NCI-H146 treated with DMSO at 0.1 percent for 48 hours (cell line): ENCODE measurements around the gene VILL.

Source experiments
- DNase-seq: peaks from one replicate; lab custom pipeline; 2025; ENCODE audit not compliant: unreplicated experiment; lab: John Stamatoyannopoulos, UW

VILL gene

DNA sequence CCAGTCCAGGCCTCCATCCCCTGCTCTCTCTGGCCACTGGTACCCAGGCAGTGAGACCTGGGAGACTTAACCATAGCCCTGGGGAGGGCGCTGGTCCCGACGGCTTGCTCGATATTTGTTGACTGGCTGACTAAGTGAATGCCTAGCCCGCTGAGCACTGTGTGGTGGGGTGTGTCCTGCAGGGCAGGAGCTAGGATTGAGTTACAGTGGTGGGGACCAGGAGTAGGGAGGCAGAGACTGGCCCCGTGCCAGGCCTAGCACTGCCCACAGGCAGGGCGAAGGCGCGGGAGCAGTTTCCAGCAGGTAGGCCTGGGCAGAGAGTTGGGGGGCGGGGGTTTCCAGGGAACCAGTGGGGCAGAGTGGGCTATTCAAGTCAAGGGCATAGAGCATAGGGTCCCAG is at the start of gene VILL:
TSS of gene VILL (plus strand) at position 260 of the 400 bp plus-strand sequence. CDS start 2,887 bp downstream, outside the sequence.
- no peak for DNase-seq

DNA sequence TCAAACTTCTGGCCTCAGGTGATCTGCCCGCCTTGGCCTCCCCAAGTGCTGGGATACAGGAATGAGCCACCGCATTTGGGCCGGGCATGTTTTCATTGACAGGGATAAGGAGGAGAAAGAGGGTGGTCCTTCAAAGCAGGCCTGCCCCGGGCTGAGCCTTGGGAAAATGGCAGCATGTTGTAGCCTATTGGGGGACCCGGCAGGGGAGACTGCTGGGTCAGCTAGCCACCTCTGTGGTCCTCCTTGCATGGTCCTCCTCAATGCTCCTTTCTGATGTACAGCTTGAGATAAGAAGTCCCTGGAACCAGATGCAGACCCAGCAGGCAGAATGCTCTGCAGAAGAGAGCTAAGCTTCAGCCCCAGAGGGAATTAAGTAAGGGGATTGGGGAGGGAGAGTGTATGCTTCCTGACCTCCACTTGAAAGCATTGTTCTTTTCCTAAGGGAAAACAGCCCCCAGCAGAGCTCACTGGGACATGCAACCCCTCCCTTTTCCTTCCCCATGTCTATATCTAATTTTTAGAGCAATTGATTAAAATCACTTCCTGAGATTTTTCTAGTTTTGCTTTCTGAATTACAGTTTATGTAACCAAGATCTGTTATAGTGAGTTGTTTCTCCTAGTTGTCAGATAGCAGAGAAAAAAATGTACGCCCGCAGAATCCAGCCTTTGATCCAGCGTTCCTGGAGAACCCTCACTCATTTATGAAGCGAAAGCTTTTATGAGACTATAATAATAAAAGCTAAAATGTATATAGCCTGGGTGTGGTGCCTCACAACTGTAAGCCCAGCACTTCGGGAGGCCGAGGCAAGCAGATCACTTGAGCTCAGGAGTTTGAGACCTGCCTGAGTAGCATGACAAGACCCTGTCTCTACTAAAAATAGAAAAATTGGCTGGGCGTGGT is 48.7 kb upstream of the VILL start:
- no peak for DNase-seq

DNA sequence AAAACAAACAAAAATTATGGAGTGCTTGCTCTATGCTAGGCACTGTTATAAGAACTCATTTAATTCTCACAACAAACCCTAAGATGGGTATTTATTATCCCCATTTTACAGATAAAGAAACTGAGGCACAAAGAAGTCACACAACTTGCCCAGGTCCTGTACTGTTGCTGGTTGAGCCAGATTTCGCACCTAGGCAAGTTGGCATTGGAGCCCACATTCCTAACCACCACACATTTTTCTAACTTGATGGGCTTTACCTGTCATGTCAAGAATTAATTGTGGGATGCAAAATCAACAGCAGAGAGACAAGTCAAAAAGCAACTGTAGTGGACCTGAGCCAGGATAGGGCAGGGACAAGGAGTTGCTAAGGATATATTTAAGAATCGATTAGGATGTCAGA is 47.9 kb upstream of the VILL start:
- no peak for DNase-seq

GRCh38 chr3:37943126-37943525 is 47.5 kb upstream of the VILL start:
- DNase-seq, result no peak

- DNase-seq, result no peak
Measured at GRCh38 chr3:37943631-37944314, 46.8 kb upstream of the VILL start.

DNA sequence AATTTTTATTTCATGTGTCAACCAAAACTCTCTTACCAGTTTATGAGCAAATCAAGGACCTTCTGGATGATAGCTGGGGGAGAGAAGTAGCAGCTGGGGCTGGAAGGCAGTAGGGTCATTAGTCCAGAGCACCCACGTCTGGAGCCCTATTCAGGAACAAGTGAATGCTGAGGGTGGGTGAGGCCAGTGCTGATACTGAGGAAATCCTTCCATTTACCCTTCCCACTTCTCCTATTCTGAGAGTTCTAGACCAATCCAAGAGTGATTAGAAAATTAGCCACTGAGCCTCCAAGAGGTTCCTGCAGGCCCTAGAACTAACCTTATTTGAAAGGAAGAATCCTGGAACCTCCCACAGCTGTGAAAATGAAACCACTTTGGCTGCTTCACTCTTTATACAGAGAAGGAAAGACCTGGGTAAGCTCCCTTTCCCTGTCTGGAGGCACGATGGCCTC is 46.2 kb upstream of the VILL start:
- DNase-seq, result no peak

DNA sequence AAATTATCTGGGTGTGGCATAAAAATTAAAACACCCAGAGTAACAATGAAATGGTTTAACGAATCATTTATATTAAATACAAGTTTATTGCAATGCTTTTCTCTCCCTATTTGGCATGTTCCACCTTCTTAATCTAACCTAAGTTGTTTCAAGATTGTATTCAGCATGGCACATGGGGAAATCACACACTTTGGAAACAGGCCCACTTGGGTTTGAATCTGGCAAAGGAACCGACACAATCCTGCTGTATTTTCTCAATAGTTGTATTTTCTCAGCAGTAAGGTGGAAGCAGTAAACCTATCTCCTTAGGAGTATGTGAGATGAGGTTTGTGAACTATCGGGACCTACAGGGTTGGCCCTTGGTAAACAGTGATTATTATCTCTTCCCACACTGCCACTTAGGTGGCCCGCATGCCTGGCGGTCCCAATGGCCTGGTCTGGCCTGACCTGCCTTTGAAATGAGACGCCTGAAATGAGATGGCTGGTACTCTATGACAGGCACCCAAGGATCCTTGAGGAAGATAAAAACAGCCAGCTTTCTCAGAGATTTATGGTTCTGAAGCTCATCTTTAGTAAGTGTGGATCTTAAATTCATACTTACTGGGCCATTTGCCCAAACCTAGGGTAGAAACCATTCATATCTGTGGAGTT is 45.3 kb upstream of the VILL start:
- DNase-seq, result no peak

DNA sequence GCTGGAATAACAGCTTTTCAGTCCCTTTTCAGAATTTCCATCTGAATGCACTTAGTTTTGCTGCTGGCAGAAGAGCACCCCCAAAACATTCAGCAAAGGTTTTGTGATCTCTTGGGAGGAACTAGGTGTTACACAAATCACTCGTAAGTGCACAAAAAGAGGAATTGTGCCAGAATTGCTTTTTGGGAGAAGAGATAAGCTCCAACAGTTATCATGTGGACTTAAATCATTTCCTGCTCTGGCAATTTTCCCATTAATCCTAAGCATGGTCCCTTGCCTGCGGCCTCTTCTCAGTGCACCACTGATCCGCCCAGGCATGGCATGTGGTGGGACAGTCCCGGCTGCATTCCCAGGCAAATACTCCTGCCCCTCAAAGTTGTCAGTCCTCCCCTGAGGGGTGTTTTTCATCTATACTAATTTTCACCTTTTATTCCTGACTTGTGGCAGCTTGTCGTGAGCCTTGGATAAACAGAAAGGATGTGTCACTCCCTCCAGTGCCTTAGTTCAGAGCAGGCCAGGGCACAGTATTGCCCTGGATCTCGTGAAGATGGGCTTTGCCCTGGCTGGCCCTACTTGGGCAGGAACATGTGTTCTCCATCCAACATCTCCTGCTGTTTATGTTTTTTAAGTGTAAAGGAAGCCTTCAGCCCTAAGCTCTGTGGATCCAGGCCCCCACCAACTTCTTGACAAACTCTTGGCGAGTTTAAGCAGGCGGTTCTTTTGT is 44.6 kb upstream of the VILL start:
- no peak for DNase-seq

- DNase-seq, result no peak
Measured at GRCh38 chr3:37946531-37946889, 44.1 kb upstream of the VILL start.

GRCh38 chr3:37949866-37950265 is 40.7 kb upstream of the VILL start:
- no peak for DNase-seq

GRCh38 chr3:37952564-37952963 is 38.0 kb upstream of the VILL start:
- DNase-seq, result no peak

DNA sequence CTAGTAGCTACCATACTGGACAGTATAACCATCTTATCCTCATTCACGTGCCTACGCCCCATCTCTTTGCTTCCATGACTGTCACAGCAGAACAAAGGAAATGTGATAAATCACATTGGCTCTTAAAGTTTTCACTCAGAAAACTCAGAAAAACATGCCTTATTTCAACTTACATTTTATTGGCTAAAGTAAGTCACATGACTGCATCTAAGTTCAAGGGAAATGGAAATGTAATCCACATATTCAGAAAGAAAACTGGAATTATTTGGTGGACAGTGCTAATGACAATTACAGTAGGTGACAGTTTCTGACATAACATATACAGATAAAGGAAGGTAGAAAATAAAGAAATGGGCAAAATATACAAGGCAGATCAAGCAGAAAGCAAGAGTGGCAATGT is 37.4 kb upstream of the VILL start:
- no peak for DNase-seq

DNA sequence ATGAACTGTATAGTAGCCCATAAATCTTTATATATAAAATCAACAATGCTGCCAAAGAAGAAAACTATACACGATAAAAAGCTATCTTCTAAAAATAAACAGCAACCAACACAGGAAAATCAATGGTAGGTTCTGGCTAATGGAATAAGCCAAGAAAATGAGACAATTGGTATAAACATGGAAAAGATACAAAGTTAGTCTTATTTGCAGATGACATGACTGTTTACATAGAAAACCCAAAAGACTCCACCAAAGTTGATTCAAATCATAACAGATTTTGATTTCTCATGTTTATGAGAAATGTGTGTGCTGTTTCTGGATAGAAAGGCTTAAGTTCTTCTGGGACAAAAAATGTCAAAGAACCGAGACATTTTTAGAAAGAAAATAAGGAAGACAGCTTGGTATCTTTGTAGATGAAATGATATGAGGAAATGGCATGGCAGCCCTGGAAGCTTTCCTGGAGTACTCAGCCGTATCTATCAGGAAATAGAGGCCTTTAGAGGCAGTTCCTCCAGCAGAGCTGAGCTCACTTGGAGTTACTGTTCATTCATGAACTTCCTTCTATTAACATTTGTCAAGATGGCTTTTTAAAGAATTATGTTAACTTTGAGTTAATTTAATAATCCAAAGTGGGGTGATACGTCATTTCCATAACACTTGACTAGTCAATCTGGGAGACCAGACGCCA is 36.7 kb upstream of the VILL start:
- DNase-seq, result no peak

DNA sequence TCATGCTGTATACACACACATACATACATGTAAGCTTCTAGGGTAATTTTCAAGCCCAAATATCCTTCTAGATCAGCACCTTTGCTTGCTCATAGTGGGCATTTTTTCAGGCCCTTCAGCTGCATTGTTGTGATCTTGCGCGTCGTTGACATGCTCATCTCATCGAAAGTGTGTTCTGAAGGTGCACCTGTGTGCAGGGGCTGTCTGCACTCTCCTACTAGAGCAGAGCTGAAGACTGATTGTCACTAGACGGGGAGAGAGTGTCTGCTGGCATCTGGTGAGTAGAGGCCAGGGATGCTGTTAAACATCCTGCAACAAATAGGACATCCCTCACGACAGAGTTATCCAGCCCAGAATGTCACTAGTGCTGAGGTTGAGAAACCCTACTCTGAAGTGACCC is 35.7 kb upstream of the VILL start:
- no peak for DNase-seq

GRCh38 chr3:37955918-37956707 is 34.5 kb upstream of the VILL start:
- no peak for DNase-seq

- no peak for DNase-seq
Measured at GRCh38 chr3:37956723-37957538, 33.7 kb upstream of the VILL start.

DNA sequence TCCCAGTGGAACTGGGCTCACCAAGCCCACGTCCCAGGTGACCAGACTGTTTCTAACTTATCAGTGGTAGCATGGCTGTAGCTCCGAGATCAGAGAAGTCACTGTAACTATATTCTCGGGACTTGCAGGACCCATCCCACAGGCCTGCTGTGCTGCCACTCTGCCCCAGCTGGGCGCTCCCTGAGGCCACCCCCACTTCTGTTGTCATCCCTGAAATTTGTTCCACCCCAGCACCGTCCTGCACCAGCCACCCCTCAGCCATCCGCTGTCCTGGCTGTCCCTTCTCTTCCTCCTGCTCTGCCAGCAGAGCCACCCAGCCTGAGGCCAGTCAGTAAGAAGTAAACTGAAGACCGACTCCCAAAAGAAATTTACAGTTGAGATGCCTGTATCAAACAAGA is 33.0 kb upstream of the VILL start:
- no peak for DNase-seq

- no peak for DNase-seq
Measured at GRCh38 chr3:37961622-37962431, 28.8 kb upstream of the VILL start.
